Esophagus muscularis mucosa (tissue), 4 donors: ENCODE data around the gene ARPC3. TPM values are rescaled to one million over a fixed set of nuclear protein-coding genes. Genes with fewer than 3 reads are reported as not detected.

Source experiments
- DNase-seq: peaks from one replicate; pipeline ENCODE4 v3.0.0-alpha.2; 2017; ENCODE audit errors: extremely low spot score
- H3K27ac ChIP-seq, 4 donors: fragments of 200-600 bp; sonication (generic); replicated peaks in 1 of 4; 1 replicate in 3 of 4; 2 replicates in 1 of 4; pipeline ENCODE4 v1.5.1; 2016 to 2019; ENCODE audit warnings: mild to moderate bottlenecking in 1 of 4
- H3K27me3 ChIP-seq, 4 donors: fragments of 200-600 bp; sonication (generic); one replicate each; pipeline versions ENCODE4 v1.5.1 to v1.6.0; 2016 to 2019
- H3K36me3 ChIP-seq, 4 donors: fragments of 200-600 bp; sonication (generic); one replicate each; pipeline ENCODE4 v1.5.1; 2016 to 2019
- H3K4me1 ChIP-seq, 4 donors: fragments of 200-600 bp; sonication (generic); one replicate each; pipeline ENCODE4 v1.5.1; 2016 to 2019
- H3K4me3 ChIP-seq, 4 donors: fragments of 200-600 bp; sonication (generic); 1 replicate in 2 of 4; 2 replicates in 2 of 4; pipeline ENCODE4 v1.5.1; 2016 to 2019; ENCODE audit warnings: mild to moderate bottlenecking in 4 of 4, moderate library complexity in 1 of 4
- H3K9me3 ChIP-seq, 4 donors: fragments of 200-600 bp; sonication (generic); 1 replicate in 3 of 4; 2 replicates in 1 of 4; pipeline ENCODE4 v1.5.1; 2016 to 2019
- CTCF ChIP-seq, 3 experiments: fragments of 200-600 bp in 2 of 3; fragments of 450-650 bp in 1 of 3; sonication (generic) in 2 of 3; IDR thresholded peaks; one replicate each; pipeline ENCODE4 v1.5.1; 2017 to 2019; ENCODE audit warnings: antibody characterized with exemption in 3 of 3, mild to moderate bottlenecking in 2 of 3, moderate library complexity in 1 of 3
- EP300 ChIP-seq: sonication (generic); formaldehyde crosslinking; IDR thresholded peaks from one replicate; pipeline ENCODE4 v1.6.1; 2017; ENCODE audit warnings: antibody characterized with exemption
- POLR2A ChIP-seq: fragments of 450-650 bp; IDR thresholded peaks from one replicate; pipeline ENCODE4 v1.6.1; 2017; ENCODE audit warnings: antibody characterized with exemption, moderate library complexity, mild to moderate bottlenecking, low read depth
- POLR2AphosphoS5 ChIP-seq, 2 donors: sonication (generic); formaldehyde crosslinking; IDR thresholded peaks; one replicate each; pipeline ENCODE4 v1.6.1; 2017; ENCODE audit warnings: antibody characterized with exemption in 2 of 2
- WGBS: methylation state at CpG from one replicate; pipeline ENCODE4 v1.1.5; 2018; 5-methylcytosine and 5-hydroxymethylcytosine counted together
- intact Hi-C: fragments of 100-400 bp; cut with DNase I; formaldehyde crosslinking; loops from one replicate; pipeline ENCODE4 v1.15.1; 2023
- total RNA-seq, 4 donors: library from RNA; depleted of rRNA; stranded (reverse); fragments of >200 nt; gene quantifications; one replicate each; pipeline versions ENCODE4 v1.1.0 to v1.2.1, GENCODE V29; 2016

The ARPC3 gene
- total RNA-seq, 4 donors from 2014 or later = 227 to 363 (median 257) TPM

DNA sequence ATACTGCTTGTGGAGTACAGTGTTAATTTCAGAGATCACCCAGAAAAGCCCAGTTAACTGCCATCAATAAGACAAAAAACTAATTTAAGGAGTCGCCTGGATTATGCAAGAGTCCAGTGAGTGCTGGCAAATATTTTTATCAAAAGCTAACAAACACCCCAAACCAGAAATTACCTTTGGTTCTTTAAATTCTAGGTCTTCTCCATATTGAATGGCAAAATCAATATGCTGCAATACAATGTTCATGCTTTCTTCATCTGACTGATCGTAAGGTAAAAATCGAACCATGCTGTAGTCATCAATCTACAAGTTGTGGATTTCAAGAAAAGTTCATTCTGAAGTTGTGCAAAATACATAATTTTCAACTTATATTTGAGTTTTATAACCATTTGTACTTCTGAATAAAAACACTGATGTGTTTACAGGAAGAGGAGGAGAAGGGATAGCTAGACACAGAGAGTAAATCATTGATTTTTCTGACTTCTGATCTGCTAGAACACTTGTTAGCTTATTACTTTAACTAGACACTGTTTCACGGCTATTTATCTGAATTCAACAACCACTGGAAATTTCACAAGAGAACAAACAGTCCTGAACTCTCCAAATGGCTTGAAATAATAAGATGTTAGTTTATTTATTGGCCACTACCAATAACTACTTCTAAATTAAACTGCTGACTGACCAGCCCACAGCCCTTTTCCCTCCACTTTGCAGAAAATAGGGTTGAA lies 3.6 kb upstream of the ARPC3 start:
- WGBS = 89% methylated on average over 4 of the region's 4 CpGs
- intact Hi-C loops = loop anchor here (5.0 to 10.0 kb wide), 4 partner anchors 159 to 431 kb away; partner anchors contain the start of gene TCTN1
- no peaks in the 10 kb centered on the region for H3K9me3 ChIP-seq
- DNase-seq = no peak
- H3K36me3 ChIP-seq = peaks cover 26 to 69% (median 45%) of the 10 kb centered on the region in 4 donors
- peaks cover 7 to 14% (median 12%) of the 10 kb centered on the region in 4 donors for H3K4me1 ChIP-seq
- H3K27me3 ChIP-seq = no peaks in the 10 kb centered on the region
- TF ChIP-seq POLR2AphosphoS5 (IDR thresholded peaks at IDR 0.05) = no peak
- no peak for TF ChIP-seq EP300
- no peak for TF ChIP-seq POLR2A
- no peak for TF ChIP-seq CTCF (IDR thresholded peaks at IDR 0.05)
- H3K27ac ChIP-seq = no peak overlapping the region
- H3K4me3 ChIP-seq = no peak overlapping the region

- H3K27me3 ChIP-seq = no peaks in the 10 kb centered on the region
- no peak overlapping the region for H3K4me3 ChIP-seq
- WGBS = 81% methylated on average over 1 of the region's 1 CpG
- peak overlapping the region in 3 of 4 donors; percentile 80 to 98 (median 92) for H3K27ac ChIP-seq
- TF ChIP-seq CTCF (IDR thresholded peaks at IDR 0.05) = no peak
- TF ChIP-seq POLR2A = no peak
- TF ChIP-seq POLR2AphosphoS5 (IDR thresholded peaks at IDR 0.05) = no peak
- no peak for TF ChIP-seq EP300
- no peak for DNase-seq
- peaks cover 14 to 45% (median 30%) of the 10 kb centered on the region in 4 donors for H3K36me3 ChIP-seq
- H3K4me1 ChIP-seq = peaks cover 16 to 31% (median 28%) of the 10 kb centered on the region in 4 donors
- intact Hi-C loops = loop anchor here (5.0 to 10.0 kb wide), 4 partner anchors 161 to 434 kb away; partner anchors contain the start of gene TCTN1
- H3K9me3 ChIP-seq = no peaks in the 10 kb centered on the region
These were observed 1.1 kb upstream of the ARPC3 start for GRCh38 chr12:110451263-110451662.

GRCh38 chr12:110444455-110444854 lies 5.7 kb downstream of the ARPC3 start:
- H3K36me3 ChIP-seq = peaks cover 29 to 68% (median 66%) of the 10 kb centered on the region in 4 donors
- 88% methylated on average over 3 of the region's 3 CpGs for WGBS

GRCh38 chr12:110436231-110436630 lies 13.9 kb downstream of the ARPC3 start:
- Histone ChIP-seq H3K9me3 (no peaks in the 10 kb centered on the region), H3K27me3 (no peaks in the 10 kb centered on the region), H3K4me1 (peaks cover 0 to 1% (median under 1%) of the 10 kb centered on the region in 4 donors), H3K4me3 (no peak overlapping the region), H3K36me3 (peaks cover 52 to 76% (median 72%) of the 10 kb centered on the region in 4 donors), H3K27ac (no peak overlapping the region)
- TF ChIP-seq POLR2A (no peak), EP300 (no peak), POLR2AphosphoS5 (IDR thresholded peaks at IDR 0.05) (no peak), CTCF (IDR thresholded peaks at IDR 0.05) (no peak)
- WGBS = 63% methylated on average over 2 of the region's 2 CpGs
- intact Hi-C loops = no loop called here
- DNase-seq = no peak

More at GRCh38 chr12:110444455-110444854, 5.7 kb downstream of the ARPC3 start:
- no peak for DNase-seq
- TF ChIP-seq POLR2A = no peak
- no peak for TF ChIP-seq EP300
- no peak for TF ChIP-seq POLR2AphosphoS5 (IDR thresholded peaks at IDR 0.05)
- no peak for TF ChIP-seq CTCF (IDR thresholded peaks at IDR 0.05)
- Histone ChIP-seq H3K9me3 (no peaks in the 10 kb centered on the region), H3K27me3 (no peaks in the 10 kb centered on the region), H3K4me3 (no peak overlapping the region), H3K4me1 (peaks cover 16 to 30% (median 26%) of the 10 kb centered on the region in 4 donors), H3K27ac (no peak overlapping the region)
- intact Hi-C loops = no loop called here
